Measurements from ENCODE around the gene PDE7B.

DNA sequence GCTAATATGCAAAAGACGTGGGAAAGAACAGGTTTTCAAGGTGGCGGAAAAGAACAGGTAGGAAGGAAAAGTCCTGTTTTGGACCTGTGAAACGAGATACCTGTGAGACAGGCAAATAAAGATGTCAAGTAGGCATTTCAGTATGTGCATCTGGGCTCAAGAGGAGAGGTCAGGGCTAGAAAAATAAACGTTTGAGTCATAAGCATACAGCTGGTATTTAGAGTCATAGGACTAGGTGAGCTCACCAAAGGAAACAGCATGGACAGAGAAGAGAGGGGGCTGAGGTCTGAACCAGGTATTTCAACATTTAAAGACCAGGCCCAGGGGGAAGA lies 383.7 kb downstream of the PDE7B start:
- TF ChIP-seq KDM1A (IDR thresholded peaks at IDR 0.05) (no peak), ZNF253 (CRISPR knock-in tag; conservative IDR thresholded peaks at IDR 0.05) (no peak), ZNF766 (CRISPR knock-in tag; conservative IDR thresholded peaks at IDR 0.05) (0 out of 2 replicates have a peak, but pooled peaks have one; percentile 11), E2F5 (CRISPR knock-in tag; IDR thresholded peaks at IDR 0.05) (no peak), POLR2A (conservative IDR thresholded peaks at IDR 0.05) (no peak), SIN3A (IDR thresholded peaks at IDR 0.05; ENCODE audit: borderline replicate concordance in 2 of 2, control insufficient read depth in 1 of 2, low read depth in 2 of 2, low read length in 2 of 2) (no peak), NFIC (IDR thresholded peaks at IDR 0.05) (no peak), EZH2 (IDR thresholded peaks at IDR 0.05; ENCODE audit: borderline replicate concordance, low read depth, low read length) (no peak), ZBTB40 (IDR thresholded peaks at IDR 0.05) (no peak), ZBTB40 (CRISPR knock-in tag; IDR thresholded peaks at IDR 0.05) (no peak), YY1 (IDR thresholded peaks at IDR 0.05; ENCODE audit: borderline replicate concordance in 1 of 3, control insufficient read depth in 1 of 3, extremely low read depth in 1 of 3, insufficient read depth in 3 of 3, insufficient read length in 1 of 3, insufficient replicate concordance in 2 of 3, low read depth in 1 of 3, low read length in 2 of 3) (no peak)
